HUES6 (cell line): Measurements from ENCODE around the gene MRPL21.

Source experiments
- H3K27ac ChIP-seq: 2 replicates; pipeline ENCODE4 v1.7.0; 2013; ENCODE audit warnings: low read depth, mild to moderate bottlenecking, low read length, inconsistent platforms
- H3K27me3 ChIP-seq: 2 replicates; pipeline ENCODE4 v1.6.1; 2013; ENCODE audit warnings: low read length; ENCODE audit not compliant: control insufficient read depth, insufficient read depth
- H3K36me3 ChIP-seq: 2 replicates; pipeline ENCODE4 v1.6.1; 2013; ENCODE audit warnings: low read length; ENCODE audit not compliant: control insufficient read depth, insufficient read depth
- H3K4me1 ChIP-seq: 2 replicates; pipeline ENCODE4 v1.6.1; 2013; ENCODE audit warnings: low read length; ENCODE audit not compliant: control insufficient read depth, insufficient read depth
- H3K4me3 ChIP-seq: 2 replicates; pipeline ENCODE4 v1.5.1; 2013; ENCODE audit warnings: low read depth, low read length
- H3K9ac ChIP-seq: one replicate; pipeline ENCODE4 v1.6.1; 2013; ENCODE audit warnings: mild to moderate bottlenecking, low read length
- H3K9me3 ChIP-seq: 2 replicates; pipeline ENCODE4 v1.6.1; 2013; ENCODE audit warnings: low read depth, low read length; ENCODE audit not compliant: control insufficient read depth, insufficient read depth

MRPL21 gene

DNA sequence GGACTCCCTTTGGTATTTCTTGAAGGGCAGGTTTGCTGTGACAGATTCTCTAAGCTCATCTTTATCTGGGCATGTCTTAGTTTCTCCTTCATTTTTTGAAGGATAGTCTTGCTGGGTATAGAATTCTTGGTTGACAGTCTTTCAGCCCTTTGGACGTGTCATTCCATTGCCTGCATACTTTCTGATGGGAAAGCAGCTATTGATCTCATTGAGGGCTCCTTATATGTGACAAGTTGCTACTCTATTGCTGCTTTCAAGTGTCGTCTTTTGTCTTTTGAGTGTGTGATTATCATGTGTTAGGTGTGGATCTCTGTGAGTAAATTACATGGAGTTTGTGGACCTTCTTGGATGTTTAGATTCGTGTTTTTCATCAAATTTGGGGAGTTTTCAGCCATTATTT is 22.0 kb upstream of the MRPL21 start:
- Histone ChIP-seq H3K9ac (no peak overlapping the region), H3K4me3 (no peak overlapping the region), H3K36me3 (peaks cover 89% of the 10 kb centered on the region), H3K27me3 (no peaks in the 10 kb centered on the region), H3K4me1 (no peaks in the 10 kb centered on the region), H3K27ac (no peak overlapping the region), H3K9me3 (peaks cover 17% of the 10 kb centered on the region)

DNA sequence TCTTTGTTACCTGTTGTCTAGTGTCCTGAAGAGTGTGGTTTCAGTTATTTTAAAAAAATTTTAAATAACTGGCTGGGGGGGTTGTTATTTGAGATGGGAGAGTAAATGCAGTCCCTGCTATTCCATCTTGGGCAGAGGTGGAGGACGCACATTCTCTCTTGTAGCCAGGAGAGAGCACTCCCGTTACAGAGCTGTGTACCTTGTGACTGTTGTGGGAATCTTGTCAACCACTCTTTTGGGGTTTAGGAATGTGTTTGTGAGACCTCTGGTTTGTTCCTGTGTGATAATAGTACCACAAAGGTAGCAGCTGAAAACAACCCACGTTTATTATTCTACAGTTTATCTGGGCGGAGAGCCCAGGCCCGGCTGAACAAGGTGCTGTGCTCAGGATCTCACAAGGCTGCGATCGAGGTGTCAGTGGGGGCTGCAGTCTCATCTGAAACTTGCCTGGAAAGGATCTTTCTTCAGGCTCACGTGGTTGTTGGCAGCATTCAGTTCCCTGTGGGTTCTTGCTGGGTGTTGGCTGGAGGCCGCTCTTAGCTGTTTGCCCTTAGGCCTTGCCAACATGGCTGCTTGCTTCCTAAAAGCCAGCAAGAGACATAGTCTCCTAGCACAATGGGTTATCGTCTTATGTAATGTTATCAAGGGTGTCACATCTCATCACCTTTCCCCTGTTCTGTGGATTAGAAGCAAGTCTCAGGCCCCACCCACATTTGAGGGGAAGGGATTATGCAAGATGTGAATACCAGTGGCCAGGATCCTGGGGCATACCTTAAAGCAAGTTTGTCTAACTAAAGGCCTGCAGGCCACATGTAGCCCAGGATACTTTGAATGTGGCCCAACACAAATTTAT is 20.7 kb upstream of the MRPL21 start:
- H3K36me3 ChIP-seq, result peaks cover 89% of the 10 kb centered on the region
- no peaks in the 10 kb centered on the region for H3K27me3 ChIP-seq
- H3K9ac ChIP-seq, result no peak overlapping the region
- H3K9me3 ChIP-seq, result peaks cover 17% of the 10 kb centered on the region
- no peak overlapping the region for H3K4me3 ChIP-seq
- H3K27ac ChIP-seq, result no peak overlapping the region
- no peaks in the 10 kb centered on the region for H3K4me1 ChIP-seq

DNA sequence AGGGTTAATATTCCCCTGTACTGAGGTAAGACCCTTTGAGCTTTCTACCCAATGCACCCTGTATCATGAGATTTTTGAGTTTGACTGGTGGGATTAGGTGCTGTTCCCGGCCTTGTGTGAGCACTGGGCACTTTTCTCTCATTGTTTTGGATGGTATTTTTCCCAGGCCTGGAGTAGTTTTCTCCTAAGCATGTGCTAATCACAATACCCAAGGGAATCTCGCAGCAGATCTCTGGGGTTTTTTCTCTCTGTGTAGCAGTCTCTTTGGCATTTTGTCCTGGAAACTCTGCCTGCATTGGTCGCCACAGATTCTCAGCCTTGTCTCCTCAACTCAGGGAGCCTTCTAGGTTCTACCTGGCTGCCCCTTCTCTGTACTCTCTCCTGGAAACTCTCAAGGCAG is 20.0 kb upstream of the MRPL21 start:
- no peak overlapping the region for H3K4me3 ChIP-seq
- no peaks in the 10 kb centered on the region for H3K4me1 ChIP-seq
- no peak overlapping the region for H3K27ac ChIP-seq

DNA sequence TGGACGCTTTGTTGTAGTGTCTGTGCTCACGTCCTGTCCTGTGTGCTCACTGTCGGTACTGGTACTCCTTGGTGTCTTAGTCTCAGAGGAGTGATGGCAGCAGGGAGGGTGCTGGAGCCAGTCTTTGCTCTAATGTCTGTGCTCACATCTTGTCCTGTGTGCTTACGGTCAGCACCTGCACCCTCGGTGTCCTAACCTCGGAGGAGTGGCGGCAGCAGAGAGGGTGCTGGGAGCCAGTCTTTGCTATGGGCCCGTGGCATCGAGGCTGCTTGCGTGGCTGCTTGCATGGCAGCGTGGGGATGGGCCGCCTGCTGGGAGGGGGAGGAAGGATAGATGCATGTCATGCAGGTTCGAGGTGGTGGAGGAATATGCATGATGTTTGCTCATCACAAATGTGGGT is 12.8 kb upstream of the MRPL21 start:
- H3K27me3 ChIP-seq, result no peaks in the 10 kb centered on the region
- H3K27ac ChIP-seq, result no peak overlapping the region
- H3K4me1 ChIP-seq, result no peaks in the 10 kb centered on the region
- peaks cover 83% of the 10 kb centered on the region for H3K36me3 ChIP-seq
- H3K4me3 ChIP-seq, result no peak overlapping the region
- H3K9me3 ChIP-seq, result no peaks in the 10 kb centered on the region
- no peak overlapping the region for H3K9ac ChIP-seq

More for the DNA sequence above, 20.0 kb upstream of the MRPL21 start:
- Histone ChIP-seq H3K9me3 (peaks cover 17% of the 10 kb centered on the region), H3K36me3 (peaks cover 88% of the 10 kb centered on the region), H3K9ac (no peak overlapping the region), H3K27me3 (no peaks in the 10 kb centered on the region)

DNA sequence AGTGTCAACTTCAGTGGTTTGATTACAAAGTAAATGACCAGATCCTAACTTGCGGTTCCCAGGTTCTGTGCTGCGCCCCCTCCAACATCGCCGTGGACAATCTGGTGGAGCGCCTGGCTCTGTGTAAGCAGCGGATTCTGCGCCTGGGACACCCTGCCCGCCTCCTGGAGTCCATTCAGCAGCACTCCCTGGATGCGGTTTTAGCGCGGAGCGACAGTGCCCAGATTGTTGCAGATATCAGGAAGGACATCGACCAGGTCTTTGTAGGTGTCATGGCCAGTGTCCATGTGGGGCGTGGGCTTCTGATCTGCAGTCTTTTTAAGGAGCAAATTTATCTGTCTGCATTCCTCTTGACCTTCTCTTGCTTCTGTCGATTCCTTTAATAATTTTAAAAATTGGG is 11.1 kb upstream of the MRPL21 start:
- no peak overlapping the region for H3K4me3 ChIP-seq
- peaks cover 85% of the 10 kb centered on the region for H3K36me3 ChIP-seq
- H3K9ac ChIP-seq, result no peak overlapping the region
- no peak overlapping the region for H3K27ac ChIP-seq
- no peaks in the 10 kb centered on the region for H3K4me1 ChIP-seq
- H3K27me3 ChIP-seq, result no peaks in the 10 kb centered on the region
- H3K9me3 ChIP-seq, result no peaks in the 10 kb centered on the region

DNA sequence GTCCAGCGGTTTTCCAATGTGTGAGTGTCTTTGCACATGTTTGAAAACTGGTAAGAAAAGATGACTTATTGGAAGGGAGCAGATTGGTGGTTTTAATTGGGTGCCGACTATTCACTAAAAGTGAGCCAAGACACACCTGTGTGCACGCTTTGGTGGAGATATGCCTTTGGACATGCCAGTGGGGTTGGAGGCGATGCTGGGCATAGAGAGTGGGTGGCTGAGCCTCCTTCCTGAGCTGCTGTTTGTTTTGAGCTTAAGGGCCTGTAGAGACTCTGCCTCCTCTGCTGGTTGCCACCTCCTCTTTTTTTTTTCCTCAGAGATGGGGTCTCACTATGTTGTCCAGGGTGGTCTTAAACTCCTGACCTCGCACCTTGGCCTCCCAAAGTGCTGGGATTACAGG is 9.6 kb upstream of the MRPL21 start:
- H3K9ac ChIP-seq, result no peak overlapping the region
- H3K4me1 ChIP-seq, result no peaks in the 10 kb centered on the region
- no peak overlapping the region for H3K4me3 ChIP-seq
- H3K9me3 ChIP-seq, result no peaks in the 10 kb centered on the region
- no peak overlapping the region for H3K27ac ChIP-seq
- no peaks in the 10 kb centered on the region for H3K27me3 ChIP-seq
- peaks cover 87% of the 10 kb centered on the region for H3K36me3 ChIP-seq

DNA sequence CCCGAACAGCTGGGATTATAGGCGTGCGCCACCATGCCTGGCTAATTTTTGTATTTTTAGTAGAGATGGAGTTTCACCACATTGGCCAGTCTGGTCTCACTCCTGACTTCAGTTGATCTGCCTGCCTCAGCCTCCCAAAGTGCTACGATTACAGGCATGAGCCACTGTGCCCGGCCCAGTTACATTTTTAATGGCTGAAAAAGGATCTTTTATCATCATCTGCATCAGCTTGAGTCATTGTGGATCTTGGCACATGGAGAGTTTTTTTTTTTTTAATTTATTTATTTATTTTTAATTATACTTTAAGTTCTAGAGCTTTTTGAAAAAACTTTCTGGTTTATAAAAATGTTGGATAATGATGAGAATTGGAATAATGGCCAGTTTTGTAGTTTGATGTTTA is 8.6 kb upstream of the MRPL21 start:
- Histone ChIP-seq H3K27ac (no peak overlapping the region), H3K4me1 (no peaks in the 10 kb centered on the region), H3K27me3 (no peaks in the 10 kb centered on the region), H3K4me3 (no peak overlapping the region), H3K9ac (no peak overlapping the region), H3K36me3 (peaks cover 84% of the 10 kb centered on the region), H3K9me3 (no peaks in the 10 kb centered on the region)

DNA sequence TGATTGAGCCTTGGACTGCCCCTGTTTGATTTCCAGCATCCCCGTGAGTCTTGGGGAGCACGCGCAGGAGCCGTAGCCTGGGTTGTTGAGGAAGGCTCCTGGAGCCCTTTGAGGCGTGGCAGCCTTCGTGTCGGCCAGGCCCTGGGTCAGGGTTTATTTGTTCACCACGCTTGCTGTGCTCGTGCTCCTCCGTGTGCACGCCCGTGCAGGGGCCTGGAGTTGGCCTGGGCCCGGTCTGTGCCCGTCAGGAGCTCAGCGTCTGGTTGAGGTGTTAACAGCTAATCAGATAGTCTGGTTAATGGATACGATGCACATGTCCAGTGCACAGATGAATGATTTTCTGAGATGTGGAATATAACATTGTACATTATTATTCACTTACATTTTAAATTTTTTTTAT is 8.1 kb upstream of the MRPL21 start:
- Histone ChIP-seq H3K9me3 (no peaks in the 10 kb centered on the region), H3K27me3 (no peaks in the 10 kb centered on the region), H3K36me3 (peaks cover 87% of the 10 kb centered on the region), H3K27ac (no peak overlapping the region), H3K4me1 (no peaks in the 10 kb centered on the region), H3K9ac (no peak overlapping the region), H3K4me3 (no peak overlapping the region)

DNA sequence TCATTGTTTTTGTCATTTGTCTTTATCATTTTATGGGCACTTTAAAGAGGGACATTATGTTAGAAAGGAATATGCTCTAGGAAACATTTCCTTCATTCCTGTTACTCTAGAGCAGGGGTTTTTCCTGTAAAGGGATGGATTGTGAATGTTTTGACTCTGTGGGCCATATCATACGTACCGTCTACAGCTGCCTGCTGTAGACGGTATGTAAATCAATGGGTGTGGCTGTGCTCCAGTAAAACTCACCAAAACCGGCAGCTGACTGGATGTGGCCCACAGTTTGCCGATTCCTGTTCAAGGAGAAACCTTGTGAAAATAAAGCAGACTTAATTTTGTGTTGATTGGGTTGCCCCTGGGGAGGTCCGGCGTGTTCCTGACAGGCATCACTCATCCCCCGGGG is 7.3 kb upstream of the MRPL21 start:
- Histone ChIP-seq H3K9me3 (no peaks in the 10 kb centered on the region), H3K36me3 (peaks cover 80% of the 10 kb centered on the region), H3K27ac (no peak overlapping the region), H3K4me3 (no peak overlapping the region), H3K9ac (no peak overlapping the region), H3K27me3 (no peaks in the 10 kb centered on the region), H3K4me1 (no peaks in the 10 kb centered on the region)

DNA sequence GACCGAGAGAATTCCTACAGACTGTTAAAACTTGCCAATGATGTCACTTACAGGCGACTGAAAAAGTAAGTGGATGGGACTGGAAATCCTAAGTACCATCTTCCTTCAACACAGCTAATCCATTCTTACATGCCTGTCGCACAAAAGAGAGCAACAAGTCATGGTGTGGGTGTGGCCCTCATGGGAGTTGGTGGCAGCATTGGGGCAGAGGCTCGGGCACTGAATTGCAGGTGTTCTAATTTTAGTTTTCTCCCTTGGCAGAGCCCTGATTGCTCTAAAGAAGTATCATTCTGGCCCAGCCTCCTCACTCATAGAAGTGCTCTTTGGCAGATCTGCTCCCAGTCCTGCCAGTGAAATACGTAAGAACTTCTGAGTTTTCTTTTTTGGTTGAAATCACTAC is 4.6 kb upstream of the MRPL21 start:
- H3K27ac ChIP-seq, result no peak overlapping the region
- H3K9ac ChIP-seq, result no peak overlapping the region
- peaks cover 5% of the 10 kb centered on the region; the same call in 1 of the 2 replicates for H3K4me1 ChIP-seq
- H3K27me3 ChIP-seq, result no peaks in the 10 kb centered on the region
- no peak overlapping the region for H3K4me3 ChIP-seq
- peaks cover 56% of the 10 kb centered on the region for H3K36me3 ChIP-seq
- no peaks in the 10 kb centered on the region for H3K9me3 ChIP-seq

DNA sequence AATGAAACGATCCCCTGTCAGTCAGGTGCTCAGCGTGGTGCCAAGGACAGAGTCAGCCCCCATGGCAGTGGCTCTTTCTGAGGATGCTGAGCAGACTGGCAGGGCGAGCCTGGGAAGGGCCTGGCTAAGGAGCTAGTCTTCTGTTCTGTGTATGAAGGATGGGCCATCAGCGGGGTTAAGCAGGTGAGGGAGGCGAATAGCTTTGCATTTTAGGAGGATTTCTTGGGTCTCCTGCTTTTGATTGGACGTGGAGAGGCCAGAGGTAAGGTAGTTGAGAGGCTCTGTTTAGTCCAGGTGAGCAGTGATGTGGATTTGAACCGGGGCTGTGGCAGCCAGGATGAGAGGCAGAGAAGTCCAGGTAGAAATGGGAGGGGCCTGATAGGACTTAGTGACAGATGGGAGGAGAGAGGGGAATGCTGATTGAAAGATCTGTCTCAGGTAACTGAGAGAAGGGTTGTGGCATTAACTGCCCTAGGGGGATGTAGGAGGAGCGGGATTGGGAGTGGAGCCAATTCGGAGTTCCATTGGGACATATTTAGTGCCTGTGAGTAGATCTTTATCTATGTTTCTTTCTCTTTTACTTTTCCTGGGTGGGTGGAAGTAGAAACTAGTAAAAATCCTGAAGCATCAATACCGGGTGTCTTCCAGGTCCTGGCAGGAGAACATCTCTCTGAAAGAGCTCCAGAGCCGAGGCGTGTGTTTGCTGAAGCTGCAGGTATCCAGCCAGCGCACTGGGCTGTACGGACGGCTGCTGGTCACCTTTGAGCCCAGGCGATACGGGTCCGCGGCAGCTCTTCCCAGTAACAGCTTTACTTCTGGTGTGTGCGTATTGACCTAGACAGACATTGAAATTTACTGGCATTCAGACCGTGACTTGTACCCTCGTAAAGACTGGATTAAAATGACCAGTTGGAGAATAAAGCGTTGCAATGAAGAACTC is 2.1 kb upstream of the MRPL21 start:
- Histone ChIP-seq H3K36me3 (peaks cover 43% of the 10 kb centered on the region), H3K27me3 (no peaks in the 10 kb centered on the region), H3K27ac (no peak overlapping the region), H3K9me3 (no peaks in the 10 kb centered on the region), H3K9ac (no peak overlapping the region), H3K4me1 (peaks cover 5% of the 10 kb centered on the region; the same call in 1 of the 2 replicates), H3K4me3 (peak overlapping the region; percentile 96; the same call in 1 of the 2 replicates)
